ENCODE measurements around the gene CEP97. TPM values are rescaled to one million over a fixed set of nuclear protein-coding genes. Genes with fewer than 3 reads are reported as not detected.

The CEP97 gene
- total RNA-seq, 4 donors from 2014 or later: 8.5 to 9.2 (median 8.9) TPM

DNA sequence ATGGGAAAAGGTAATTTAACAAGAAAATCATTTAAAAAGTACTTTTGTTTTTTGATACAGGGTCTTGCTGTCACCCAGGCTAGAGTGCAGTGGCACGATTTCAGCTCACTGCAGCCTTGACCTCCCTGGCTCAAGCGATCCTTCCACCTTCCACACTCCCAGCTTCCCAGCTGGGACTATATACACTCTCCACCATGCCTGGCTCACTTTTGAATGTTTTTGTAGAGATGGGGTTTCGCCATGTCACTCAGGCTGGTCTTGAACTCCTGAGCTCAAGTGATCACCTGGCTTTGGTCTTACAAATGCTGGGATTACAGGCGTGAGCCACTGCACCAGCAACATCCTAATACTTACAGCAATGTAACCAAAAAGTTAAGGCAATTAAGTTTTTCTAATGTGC lies 43.9 kb upstream of the CEP97 start:
- peaks cover 50% of the 10 kb centered on the region for H3K36me3 ChIP-seq
- 95% methylated on average over 4 of the region's 4 CpGs for WGBS

DNA sequence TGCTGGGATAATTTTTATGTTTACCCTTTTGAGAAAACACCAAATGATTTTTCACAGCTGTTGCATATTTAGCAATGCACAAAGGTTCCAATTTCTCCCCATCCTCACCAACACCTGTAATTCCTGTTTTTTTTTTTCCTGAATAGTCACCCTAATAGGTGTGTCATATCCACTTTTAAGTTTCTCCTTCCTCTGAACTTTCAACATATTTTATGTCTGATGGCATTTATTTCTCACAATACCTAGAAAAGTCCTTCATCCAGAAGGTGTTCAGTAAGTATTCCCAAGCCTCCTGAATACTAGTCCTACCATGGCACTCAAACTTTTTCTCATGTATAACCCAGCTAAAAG lies 39.4 kb upstream of the CEP97 start:
- H3K4me3 ChIP-seq: peak overlapping the region; percentile 64
- no peaks in the 10 kb centered on the region for H3K9me3 ChIP-seq
- H3K27me3 ChIP-seq: no peaks in the 10 kb centered on the region
- H3K4me1 ChIP-seq: peaks cover 35% of the 10 kb centered on the region
- H3K36me3 ChIP-seq: peaks cover 44% of the 10 kb centered on the region
- H3K27ac ChIP-seq: peak overlapping the region; percentile 89
- TF ChIP-seq EP300 (IDR thresholded peaks at IDR 0.05) (no peak), POLR2AphosphoS5 (IDR thresholded peaks at IDR 0.05) (no peak), POLR2A (IDR thresholded peaks at IDR 0.05) (no peak)
- TF ChIP-seq, protein P1, sequence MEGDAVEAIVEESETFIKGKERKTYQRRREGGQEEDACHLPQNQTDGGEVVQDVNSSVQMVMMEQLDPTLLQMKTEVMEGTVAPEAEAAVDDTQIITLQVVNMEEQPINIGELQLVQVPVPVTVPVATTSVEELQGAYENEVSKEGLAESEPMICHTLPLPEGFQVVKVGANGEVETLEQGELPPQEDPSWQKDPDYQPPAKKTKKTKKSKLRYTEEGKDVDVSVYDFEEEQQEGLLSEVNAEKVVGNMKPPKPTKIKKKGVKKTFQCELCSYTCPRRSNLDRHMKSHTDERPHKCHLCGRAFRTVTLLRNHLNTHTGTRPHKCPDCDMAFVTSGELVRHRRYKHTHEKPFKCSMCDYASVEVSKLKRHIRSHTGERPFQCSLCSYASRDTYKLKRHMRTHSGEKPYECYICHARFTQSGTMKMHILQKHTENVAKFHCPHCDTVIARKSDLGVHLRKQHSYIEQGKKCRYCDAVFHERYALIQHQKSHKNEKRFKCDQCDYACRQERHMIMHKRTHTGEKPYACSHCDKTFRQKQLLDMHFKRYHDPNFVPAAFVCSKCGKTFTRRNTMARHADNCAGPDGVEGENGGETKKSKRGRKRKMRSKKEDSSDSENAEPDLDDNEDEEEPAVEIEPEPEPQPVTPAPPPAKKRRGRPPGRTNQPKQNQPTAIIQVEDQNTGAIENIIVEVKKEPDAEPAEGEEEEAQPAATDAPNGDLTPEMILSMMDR (IDR thresholded peaks at IDR 0.05): no peak
- DNase-seq (ENCODE audit: low spot score in 2 of 2): no peak

More for the DNA sequence above, 43.9 kb upstream of the CEP97 start:
- Histone ChIP-seq H3K9me3 (no peaks in the 10 kb centered on the region), H3K4me1 (peaks cover 41% of the 10 kb centered on the region), H3K4me3 (no peak overlapping the region), H3K27ac (no peak overlapping the region), H3K27me3 (no peaks in the 10 kb centered on the region)
- no peak for DNase-seq (ENCODE audit: low spot score in 2 of 2)
- TF ChIP-seq POLR2A (IDR thresholded peaks at IDR 0.05): no peak
- no peak for TF ChIP-seq POLR2AphosphoS5 (IDR thresholded peaks at IDR 0.05)
- TF ChIP-seq, protein P1 (IDR thresholded peaks at IDR 0.05): no peak
- no peak for TF ChIP-seq EP300 (IDR thresholded peaks at IDR 0.05)

DNA sequence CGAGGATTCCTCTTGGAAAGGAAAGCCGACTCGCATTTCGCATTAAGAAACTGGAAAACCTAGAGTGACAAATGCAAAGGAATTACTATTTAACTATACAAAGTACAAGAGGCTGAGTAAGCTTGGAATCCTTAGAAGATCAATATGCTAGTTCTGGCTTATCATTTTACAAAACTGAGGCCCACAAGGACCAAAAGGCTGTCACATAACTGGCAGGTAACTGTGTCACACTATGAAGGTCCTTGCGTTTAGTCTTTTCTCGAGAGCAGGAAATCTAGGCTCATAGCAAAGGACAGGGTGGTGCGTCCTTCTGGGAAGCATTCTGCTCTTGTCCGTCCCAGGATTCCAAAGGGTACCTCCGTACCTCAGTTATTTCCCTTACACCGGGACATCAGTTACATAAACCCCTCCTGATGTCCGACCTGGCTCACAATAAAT lies 38.5 kb upstream of the CEP97 start:
- Histone ChIP-seq H3K36me3 (peaks cover 35% of the 10 kb centered on the region), H3K9me3 (no peaks in the 10 kb centered on the region), H3K4me3 (peak overlapping the region; percentile 64), H3K27me3 (no peaks in the 10 kb centered on the region), H3K27ac (peak overlapping the region; percentile 89), H3K4me1 (peaks cover 35% of the 10 kb centered on the region)
- TF ChIP-seq, protein P1 (IDR thresholded peaks at IDR 0.05): no peak
- TF ChIP-seq POLR2AphosphoS5 (IDR thresholded peaks at IDR 0.05): no peak
- TF ChIP-seq EP300 (IDR thresholded peaks at IDR 0.05): no peak
- TF ChIP-seq POLR2A (IDR thresholded peaks at IDR 0.05): no peak
- WGBS: 4% methylated on average over 11 of the region's 11 CpGs
- no peak for DNase-seq (ENCODE audit: low spot score in 2 of 2)

DNA sequence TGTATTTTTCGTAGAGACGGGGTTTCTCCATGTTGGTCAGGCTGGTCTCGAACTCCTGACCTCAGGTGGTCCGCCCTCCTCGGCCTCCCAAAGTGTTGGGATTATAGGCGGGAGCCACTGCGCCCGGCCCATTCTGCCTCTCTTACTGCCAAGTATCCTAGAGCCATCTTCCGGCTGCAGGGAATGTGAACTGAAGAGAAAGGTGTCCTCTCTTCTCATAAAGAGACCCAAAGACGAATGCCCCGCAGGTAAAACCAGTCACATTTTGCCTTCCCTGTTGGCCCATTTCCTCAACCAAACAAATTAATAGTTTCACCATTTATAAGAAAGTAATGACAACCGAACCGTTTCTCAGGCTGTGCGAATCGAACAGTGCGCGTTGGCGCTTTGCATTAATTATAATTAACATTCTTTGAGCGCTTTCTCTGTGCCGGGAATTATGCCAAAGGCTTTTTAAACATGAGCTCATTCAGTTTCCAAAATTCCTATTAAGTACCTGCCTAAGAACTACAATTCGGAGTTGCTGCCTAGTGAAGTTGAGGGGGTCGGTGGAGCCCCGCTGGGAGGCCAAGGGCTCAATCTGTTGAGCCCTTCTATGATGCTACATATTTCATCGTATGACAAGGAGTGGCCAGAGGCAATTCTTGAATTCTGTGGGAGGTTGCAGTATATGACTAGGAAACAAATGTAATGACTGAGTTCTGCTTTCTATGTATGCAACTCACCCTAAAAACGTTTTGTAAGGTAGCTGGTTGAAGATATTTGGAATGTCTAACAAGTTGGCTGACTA lies 37.1 kb upstream of the CEP97 start:
- no peaks in the 10 kb centered on the region for H3K9me3 ChIP-seq
- no peak for DNase-seq (ENCODE audit: low spot score in 2 of 2)
- TF ChIP-seq, protein P1 (IDR thresholded peaks at IDR 0.05): no peak
- TF ChIP-seq EP300 (IDR thresholded peaks at IDR 0.05) (no peak), POLR2A (IDR thresholded peaks at IDR 0.05) (no peak), POLR2AphosphoS5 (IDR thresholded peaks at IDR 0.05) (no peak)
- peak overlapping the region; percentile 89 for H3K27ac ChIP-seq
- WGBS: 23% methylated on average over 20 of the region's 25 CpGs
- no peaks in the 10 kb centered on the region for H3K27me3 ChIP-seq
- H3K36me3 ChIP-seq: peaks cover 20% of the 10 kb centered on the region
- H3K4me3 ChIP-seq: peak overlapping the region; percentile 64
- H3K4me1 ChIP-seq: peaks cover 35% of the 10 kb centered on the region

DNA sequence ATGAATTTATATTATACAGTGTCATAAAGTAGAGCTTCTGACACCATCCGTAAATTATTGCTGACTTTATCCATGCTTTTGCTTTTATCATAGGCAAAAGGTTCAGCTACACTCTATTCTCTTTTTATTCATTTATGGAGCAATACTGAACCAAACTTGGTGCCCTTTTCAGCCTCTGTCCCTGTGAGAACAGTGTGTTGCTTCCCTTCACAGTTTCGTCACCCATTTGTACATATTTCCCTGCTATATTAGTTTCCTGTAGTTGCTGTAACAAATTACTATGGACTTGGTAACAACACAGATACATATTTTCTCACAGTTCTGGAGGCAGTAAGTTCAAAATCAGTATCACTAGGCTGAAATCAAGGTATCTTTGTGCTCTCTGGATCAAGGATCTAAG lies 35.1 kb upstream of the CEP97 start:
- peaks cover 22% of the 10 kb centered on the region for H3K4me1 ChIP-seq
- no peak overlapping the region for H3K4me3 ChIP-seq
- 90% methylated on average over 2 of the region's 2 CpGs for WGBS
- H3K27ac ChIP-seq: no peak overlapping the region
- no peak for DNase-seq (ENCODE audit: low spot score in 2 of 2)
- H3K27me3 ChIP-seq: no peaks in the 10 kb centered on the region
- TF ChIP-seq POLR2AphosphoS5 (IDR thresholded peaks at IDR 0.05): no peak
- TF ChIP-seq, protein P1 (IDR thresholded peaks at IDR 0.05): no peak
- H3K9me3 ChIP-seq: no peaks in the 10 kb centered on the region
- peaks cover 3% of the 10 kb centered on the region for H3K36me3 ChIP-seq

Measured in suprapubic skin (tissue), 4 donors.